GM18526 (cell line): ENCODE results near the gene CDH22.

Experiments used
- POLR2A ChIP-seq: IDR thresholded peaks from 3 replicates; pipeline ENCODE4 v1.6.1; 2011; ENCODE audit not compliant: insufficient read length; ENCODE audit errors: extremely low read depth

CDH22 gene

DNA sequence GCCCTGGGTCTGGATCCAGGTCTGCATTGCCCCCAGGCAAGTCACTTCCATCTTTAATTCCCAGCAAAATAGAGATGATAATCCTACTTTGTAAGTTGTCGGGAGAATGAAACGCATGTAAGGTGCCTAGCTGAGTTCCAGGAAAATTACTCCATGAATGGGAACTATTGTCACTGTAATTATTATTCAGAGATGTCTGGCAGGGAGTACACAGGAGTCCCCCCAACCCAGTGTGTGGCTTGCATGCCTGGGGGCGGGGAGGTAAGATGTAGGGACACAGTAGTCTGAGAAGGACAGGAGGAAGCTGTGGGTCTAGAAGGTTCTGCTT is 104.8 kb downstream of the CDH22 start:
- TF ChIP-seq POLR2A, result no peak

DNA sequence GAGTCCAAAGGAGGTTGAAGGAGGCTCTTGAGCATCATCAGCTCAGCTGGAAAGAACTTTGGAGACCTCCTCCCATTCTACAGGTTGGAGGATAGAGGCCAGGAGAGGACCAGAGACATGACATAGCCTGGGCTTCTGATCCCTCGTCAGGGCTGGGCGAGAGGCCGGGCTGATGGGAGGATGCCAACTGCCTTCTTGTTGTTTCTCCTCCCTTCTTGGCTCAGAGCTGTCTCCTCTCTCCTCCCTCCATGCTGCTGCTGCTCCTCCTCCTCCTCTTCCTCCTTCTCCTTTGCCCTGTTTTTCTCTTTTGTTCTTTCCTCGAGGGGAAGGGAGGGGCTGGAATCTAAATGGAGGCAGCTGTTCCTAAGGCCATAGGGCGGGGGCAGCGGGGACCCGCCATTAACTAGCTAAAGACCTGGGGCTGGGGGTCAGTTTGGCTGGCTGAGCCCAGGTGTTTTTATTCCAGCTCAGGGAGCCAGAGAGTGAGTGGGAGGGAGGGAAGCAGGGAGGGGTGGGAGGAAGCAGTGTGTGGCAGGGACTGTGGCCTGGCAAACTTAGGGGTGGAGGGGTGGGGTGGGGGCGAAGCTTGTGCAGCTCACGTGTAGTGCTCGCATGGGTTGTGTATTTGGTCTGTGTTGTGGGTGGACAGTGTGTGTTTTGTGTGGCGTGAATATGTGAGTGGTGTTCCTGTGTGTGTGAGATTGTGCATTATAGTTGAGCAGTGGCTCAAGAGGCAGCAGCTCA is 105.4 kb downstream of the CDH22 start:
- TF ChIP-seq POLR2A, result no peak

DNA sequence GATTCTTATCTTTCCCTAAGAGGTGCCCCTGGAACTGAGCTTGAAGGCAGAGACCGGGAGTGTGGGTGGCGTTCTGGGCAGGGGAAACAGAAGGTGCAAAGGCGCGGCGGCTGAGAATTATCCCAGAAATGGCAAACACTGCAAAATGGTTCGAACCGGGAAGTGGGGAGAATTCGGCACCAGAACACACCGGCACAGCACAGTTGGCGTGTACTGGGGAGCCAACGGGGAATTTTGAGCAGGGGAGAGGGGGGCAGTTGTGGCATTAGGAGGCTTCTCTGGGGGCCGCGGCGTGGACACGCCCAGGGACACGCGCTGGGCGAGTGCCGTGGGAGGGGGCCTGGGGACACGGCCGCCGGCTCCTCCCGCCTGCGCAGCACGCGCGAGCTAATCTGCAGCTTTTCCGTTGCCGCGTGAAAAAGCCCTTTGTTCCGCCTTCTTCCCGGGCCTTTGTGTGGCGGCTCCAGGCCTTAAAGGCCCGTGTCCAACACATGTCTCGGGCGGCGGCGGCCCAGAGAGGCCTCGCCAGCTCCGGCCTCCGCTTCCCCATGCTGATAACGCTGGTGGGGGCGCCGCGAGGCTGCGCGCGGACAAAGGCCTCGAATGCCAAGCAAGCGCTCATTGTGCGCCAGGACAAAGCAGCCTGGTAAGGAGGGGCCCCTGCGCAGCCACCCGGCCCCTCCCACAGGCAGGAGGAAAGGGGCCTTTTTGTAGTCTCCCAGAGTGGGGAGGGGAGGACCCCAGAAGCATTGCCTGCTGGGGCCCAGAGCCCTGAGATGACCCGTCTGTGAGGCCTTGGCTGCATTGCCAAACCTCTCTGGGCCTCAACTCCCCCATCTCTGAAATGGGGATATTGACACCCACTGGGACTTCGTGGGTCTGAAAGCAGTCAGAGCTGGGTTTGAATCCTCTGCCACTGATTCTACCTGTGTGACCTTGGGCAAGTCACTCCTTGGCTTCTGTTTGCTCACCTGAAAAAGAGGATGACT is 107.4 kb downstream of the CDH22 start:
- TF ChIP-seq POLR2A, result no peak

DNA sequence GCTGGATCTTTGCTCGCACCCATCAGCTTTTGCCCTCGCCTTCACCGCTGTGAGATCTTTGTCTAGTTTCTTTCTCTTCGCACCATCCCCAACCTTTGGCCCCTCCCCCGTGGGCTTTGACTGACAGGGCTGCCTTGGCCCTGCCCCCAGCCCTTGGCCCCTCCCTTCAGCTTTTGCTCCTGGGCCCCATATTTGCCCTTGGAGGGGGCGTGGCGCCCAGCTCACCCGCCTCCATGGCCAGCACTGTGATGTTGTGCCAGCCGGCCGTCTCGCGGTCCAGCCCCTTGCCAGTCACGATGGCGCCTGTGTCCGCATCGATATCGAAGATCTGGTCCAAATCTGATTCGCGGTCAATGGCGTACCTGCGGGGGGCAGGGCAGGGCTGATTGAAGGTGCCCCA is 109.1 kb downstream of the CDH22 start:
- no peak for TF ChIP-seq POLR2A

DNA sequence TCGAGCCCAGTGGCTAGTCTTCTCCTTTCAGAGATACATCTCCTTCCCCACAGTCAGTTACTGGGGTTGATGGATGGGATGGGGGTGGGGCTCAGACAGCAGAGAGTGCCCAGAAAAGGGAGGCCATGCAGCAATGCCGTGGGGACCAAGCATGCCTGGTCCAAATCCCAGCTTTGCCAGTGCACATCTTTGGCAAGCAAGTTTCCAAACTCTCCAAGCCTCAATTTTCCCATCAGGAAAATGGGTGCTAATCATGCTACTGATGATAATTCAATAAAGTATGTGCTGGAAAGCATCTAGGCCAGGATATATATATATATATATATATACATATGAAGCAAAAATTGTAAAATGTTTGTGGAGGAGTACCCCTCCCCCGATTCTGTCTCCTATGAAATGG is 111.3 kb downstream of the CDH22 start:
- TF ChIP-seq POLR2A, result no peak

DNA sequence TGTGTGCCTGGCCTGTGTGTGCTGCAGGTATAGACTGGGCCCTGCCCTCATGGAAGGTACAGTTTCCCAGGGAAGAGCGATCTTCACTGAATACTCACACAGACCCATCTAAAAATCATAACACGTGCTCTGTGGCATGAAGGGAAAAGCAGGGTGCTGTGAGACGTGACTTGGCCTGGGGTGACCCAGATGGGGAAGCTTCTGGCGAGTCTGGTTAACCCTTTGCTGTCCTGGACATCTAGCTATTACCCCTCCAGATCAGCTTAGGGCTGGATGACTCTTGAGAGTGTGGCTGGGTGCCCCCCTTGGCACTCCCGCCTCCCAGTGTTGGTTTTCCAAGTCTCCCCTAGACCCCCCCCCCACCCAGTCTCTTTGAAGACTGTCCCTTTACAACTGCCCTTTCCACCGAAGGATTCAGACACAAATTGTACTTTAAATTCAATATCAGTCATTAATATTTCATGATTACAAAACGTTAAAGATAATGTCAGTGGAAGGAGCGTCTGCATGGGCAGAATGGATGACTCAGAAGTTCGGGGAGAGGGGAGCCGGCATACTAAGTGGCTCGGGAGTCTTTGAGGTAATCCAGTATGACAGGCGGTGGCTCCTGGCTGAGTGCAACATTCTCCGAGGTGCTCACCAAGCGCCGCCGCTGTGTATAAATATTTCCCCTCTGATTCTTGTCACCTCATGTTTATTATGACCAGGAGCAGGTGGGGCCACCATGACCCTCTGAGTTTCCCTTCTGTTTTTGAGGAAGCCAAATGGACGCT is 112.8 kb downstream of the CDH22 start:
- TF ChIP-seq POLR2A, result no peak

DNA sequence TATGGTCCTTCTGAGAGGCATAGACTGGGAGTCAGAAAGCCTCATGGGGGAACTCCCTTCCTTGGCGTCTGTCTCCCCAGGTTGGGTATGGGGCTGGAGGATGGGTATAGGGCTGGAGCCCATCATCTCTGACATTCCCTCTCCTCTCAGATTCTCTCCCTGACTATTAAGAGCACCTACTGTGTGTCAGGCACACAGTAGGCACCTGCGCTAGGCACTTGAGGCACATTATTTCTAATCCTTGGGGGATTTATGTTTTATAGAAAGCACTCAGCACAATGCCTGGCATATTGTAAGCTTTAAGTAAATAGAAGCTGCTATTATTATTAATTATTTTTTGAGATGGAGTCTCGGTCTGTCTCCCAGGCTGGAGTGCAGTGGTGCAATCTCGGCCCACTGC is 113.9 kb downstream of the CDH22 start:
- TF ChIP-seq POLR2A, result no peak

DNA sequence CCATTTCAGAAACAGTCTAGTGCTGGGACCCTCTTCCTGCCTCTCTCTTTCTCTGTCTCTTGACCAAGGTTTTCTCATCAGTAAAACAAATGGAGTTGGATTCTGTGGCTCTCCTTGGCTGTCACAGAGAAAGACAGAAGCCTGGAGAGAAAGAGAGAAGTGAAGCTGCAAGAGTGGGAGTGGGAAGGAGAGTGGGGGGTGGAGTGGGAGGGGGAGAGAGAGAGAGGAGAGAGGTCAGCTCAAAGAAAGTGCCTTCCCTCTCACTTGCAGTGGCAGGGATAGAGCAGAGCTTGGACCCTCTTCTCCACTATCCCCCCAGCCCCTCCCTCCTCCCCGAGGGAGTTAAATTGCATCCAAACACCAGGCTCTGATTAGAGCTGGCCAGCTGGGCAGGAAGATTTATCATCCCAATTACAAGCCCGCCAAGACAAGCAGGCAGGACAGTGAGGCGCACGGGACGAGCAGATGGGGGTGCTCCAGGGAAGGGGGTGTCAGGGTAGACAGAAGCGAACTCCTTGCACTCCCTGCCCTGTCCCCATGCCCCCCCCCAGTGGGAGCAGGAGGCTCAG is 115.8 kb downstream of the CDH22 start:
- no peak for TF ChIP-seq POLR2A

DNA sequence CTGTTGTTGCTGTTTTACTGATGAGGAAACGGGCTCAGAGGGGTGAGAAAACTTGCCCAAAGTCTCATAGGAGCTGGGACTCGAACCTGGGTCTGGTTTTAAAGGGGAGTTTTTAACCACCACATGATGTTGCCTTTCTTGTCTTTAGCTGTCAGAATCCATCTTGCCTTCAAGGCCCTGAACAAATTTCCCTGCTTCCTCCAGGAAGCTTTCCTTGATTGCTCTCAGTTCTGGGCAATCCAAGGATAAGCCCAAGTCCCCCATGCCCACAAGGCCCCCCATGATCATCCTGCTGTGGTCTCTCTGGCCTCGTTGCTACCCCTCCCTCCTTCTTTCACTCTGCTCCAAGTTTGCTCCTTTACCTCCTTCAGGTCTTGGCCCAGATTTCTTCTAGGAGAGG is 116.7 kb downstream of the CDH22 start:
- no peak for TF ChIP-seq POLR2A

DNA sequence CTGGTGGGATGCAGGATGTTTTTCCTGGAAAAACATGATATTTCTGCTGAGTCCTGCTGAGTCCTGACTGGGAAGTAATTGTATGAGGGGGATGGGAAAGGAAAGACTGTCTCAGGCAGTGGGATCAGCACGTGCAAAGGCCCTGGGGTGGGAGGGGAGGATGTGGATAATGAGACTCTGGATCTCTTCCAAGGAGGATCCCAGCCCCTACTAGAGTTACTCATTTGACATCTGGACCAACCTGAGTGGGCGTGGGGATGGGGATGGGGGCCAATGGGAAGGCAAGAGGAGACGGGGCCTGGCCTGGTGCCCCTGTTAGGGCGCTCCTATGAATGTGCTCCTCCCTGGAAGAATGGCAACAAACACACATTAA is 117.1 kb downstream of the CDH22 start:
- no peak for TF ChIP-seq POLR2A

DNA sequence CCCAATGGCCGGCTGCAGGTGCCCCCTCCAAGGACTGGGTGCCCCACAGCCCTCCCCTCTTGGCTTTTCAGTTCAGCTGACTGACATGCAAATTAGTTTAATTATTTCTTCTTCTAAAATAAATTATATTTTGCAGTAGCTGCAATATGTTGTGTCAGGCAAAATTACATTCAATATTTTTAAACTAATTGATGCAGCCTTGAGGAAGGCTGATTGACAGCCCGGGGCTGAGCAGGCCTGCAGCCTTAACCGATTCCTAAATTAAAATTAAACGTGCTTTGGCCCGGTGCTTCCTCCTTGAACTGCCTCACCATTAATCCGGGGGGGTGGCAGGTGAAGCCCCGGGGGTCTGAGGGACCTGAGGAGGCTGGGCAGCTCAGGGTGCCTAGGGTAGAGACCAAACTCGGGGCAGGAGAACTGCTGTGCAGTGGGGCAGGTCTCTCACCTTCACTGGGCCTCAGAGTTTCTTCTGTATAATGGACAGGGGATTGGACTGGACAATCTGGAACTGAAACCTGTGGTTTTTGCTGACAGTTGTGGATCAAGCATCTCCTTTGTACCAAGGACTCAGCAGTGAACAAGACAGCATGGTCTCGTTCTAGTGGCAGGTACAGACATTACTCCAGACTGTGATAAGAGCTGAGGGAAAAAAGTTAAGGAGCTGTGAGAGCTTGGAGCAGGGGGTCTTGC is 117.7 kb downstream of the CDH22 start:
- TF ChIP-seq POLR2A, result no peak

DNA sequence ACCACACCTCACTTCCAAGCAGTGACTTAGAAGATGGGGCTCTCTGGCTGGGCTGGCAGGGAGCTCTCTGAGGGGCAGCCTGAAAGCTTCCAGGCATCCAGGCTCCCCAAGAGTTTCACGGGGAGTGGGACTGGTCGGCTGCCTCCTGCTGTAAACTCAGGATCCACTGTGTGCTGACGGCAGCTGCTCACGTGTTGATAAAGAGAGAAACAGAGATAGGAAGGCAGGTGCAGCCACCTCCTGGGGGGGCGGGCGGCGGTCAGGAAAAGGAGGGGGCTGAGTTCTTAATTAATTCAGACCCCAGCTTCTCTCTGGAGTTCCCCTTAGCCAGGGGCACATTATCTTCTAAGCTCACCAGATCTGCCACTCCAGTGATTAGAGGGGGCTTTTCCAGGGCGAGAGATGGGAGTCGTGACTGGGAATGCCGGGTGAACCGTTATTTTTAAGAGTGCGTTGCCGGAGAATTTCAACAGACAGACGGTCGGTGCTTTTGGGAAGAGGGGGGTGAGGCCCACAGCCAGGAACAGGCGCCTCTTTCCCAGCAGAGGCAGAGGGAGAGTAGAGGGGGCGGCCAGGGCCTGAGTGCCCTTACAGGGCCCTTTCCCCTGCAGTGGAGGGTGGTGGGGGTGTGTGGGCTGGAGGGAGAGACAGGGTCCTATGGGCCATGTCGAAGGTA is 119.3 kb downstream of the CDH22 start:
- TF ChIP-seq POLR2A, result no peak

DNA sequence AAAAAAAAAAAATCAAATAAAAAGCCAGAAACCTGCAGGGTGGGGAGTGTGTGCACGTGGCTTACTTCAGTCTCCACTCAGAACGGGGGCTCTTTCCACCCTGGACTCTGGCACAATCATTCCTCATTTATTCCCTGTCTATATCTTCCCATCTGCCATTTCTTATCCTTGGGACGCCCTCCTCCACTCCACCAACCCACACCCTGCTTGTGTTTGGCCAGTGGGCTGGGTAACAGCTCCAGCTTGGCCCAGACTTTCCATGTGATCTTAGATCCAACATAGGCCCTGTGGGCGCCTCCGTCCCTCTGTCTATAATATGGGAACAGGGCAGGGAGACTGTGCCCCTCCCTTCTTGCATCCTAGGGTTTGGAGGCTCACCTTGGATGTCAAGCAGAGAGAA is 122.1 kb downstream of the CDH22 start:
- no peak for TF ChIP-seq POLR2A

DNA sequence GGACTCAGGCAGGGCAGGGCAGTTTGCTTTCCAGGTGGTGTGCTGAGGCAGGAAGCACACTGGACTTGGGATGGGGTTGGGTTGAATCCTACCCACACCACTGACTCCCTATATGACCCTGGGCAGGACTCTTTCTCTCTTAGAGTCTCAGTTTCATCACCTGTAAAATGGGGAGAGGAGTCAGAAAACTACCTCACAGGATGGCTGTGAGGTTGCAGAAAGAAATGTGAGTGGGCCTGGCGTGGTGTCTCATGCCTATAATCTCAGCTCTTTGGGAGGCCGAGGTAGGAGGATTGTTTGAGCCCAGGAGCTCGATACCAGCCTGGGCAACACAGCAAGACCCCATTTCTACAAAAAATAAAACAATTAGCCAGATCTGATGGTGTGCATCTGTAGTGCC is 122.9 kb downstream of the CDH22 start:
- no peak for TF ChIP-seq POLR2A
